ENCODE results near the gene COG4.

DNA sequence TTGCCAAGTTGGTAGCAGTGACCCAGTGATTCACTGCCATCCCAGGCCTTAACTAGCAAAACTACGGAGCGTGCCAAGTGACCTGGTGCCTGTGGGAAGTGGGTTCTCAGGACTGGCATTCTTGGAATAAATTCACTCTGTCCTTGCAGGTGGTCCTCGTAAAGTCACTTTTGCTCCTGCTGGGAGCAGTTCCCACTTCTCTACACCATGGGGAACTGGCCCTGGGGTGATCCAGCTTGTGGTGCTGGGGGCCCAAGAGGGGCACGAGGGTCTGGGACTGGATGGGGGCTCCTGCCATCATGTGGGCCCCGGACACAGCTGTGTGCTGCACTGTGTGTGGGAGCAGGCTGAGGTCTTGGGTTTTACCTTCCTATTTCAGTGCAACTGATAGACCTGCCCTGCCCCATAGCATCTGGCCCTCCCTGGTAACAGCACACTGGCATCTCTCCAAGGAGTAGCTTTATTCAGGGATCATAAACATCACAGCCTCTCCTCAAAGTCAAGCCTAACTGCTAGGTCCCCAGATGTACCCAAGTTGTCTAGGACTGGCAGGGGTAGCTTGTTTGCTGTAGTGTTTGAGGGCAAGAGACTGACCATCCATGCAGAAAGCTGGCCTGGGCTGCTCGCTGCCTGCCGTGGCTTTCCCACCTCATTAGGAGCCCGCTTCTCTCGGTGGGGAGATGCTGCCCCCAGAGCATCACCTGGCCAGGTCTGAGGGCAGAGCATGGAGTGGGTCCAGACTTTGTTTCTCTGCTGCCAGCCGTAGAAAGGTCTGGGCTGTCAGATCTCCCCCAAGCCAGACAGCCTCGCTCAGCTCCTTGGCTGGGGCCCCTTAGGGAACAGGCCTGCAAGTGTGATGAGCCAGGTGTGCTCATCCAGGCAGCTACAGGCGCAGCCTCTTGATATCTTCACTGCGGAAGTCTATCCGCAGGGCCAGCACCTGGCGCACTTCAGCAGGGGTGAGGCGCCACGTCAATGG lies 42.9 kb downstream of the COG4 start:
- TF ChIP-seq, protein P1, sequence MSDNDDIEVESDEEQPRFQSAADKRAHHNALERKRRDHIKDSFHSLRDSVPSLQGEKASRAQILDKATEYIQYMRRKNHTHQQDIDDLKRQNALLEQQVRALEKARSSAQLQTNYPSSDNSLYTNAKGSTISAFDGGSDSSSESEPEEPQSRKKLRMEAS (IDR thresholded peaks at IDR 0.05) = no peak
- TF ChIP-seq, protein P2, sequence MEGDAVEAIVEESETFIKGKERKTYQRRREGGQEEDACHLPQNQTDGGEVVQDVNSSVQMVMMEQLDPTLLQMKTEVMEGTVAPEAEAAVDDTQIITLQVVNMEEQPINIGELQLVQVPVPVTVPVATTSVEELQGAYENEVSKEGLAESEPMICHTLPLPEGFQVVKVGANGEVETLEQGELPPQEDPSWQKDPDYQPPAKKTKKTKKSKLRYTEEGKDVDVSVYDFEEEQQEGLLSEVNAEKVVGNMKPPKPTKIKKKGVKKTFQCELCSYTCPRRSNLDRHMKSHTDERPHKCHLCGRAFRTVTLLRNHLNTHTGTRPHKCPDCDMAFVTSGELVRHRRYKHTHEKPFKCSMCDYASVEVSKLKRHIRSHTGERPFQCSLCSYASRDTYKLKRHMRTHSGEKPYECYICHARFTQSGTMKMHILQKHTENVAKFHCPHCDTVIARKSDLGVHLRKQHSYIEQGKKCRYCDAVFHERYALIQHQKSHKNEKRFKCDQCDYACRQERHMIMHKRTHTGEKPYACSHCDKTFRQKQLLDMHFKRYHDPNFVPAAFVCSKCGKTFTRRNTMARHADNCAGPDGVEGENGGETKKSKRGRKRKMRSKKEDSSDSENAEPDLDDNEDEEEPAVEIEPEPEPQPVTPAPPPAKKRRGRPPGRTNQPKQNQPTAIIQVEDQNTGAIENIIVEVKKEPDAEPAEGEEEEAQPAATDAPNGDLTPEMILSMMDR (IDR thresholded peaks at IDR 0.05) = no peak
- no peak for TF ChIP-seq FOSL2 (IDR thresholded peaks at IDR 0.05)
- no peak for TF ChIP-seq FOSL2 (CRISPR knock-in tag; IDR thresholded peaks at IDR 0.05)
- no peak for TF ChIP-seq RARB (CRISPR knock-in tag; IDR thresholded peaks at IDR 0.05)
- TF ChIP-seq SREBF2 (IDR thresholded peaks at IDR 0.05) = no peak
- no peak for TF ChIP-seq ZC3H11A (IDR thresholded peaks at IDR 0.05)
- no peak for TF ChIP-seq POLR2A (IDR thresholded peaks at IDR 0.05; ENCODE audit: low read length)
- TF ChIP-seq REST (IDR thresholded peaks at IDR 0.05) = no peak
- no peak for TF ChIP-seq EP300 (IDR thresholded peaks at IDR 0.05)

All from A549 (cell line).